ENCODE measurements around the gene CNIH1. TPM values are rescaled to one million over a fixed set of nuclear protein-coding genes. Genes with fewer than 3 reads are reported as not detected.
"Not testable (repeated sequence)": the region's sequence is repeated elsewhere in the genome, so short reads cannot be mapped to it uniquely, and the experiment has no call there.

CNIH1 gene
- total RNA-seq, 2 donors from 2014 or later = 128 to 142 TPM

- Histone ChIP-seq H3K36me3 (no peaks in the 10 kb centered on the region), H3K9me3 (peaks cover 4% of the 10 kb centered on the region), H3K27ac (no peak overlapping the region), H3K27me3 (replicated peaks; ENCODE audit: insufficient read depth) (no peaks in the 10 kb centered on the region), H3K4me3 (no peak overlapping the region), H3K4me1 (ENCODE audit: control insufficient read depth in 1 of 2, low read depth in 2 of 2) (peaks cover 0 to 30% of the 10 kb centered on the region in 2 donors)
- no peak for DNase-seq (ENCODE audit: low spot score)
- TF ChIP-seq CTCF (IDR thresholded peaks at IDR 0.05) = no peak
- no peak for ATAC-seq (ENCODE audit: insufficient number of reproducible peaks, low FRiP score, low read depth)
These were observed 26.1 kb upstream of the CNIH1 start for GRCh38 chr14:54467280-54467679.

GRCh38 chr14:54465654-54466053 lies 24.5 kb upstream of the CNIH1 start:
- Histone ChIP-seq H3K4me1 (ENCODE audit: control insufficient read depth in 1 of 2, low read depth in 2 of 2) (peaks cover 0 to 20% of the 10 kb centered on the region in 2 donors), H3K9me3 (peaks cover 4% of the 10 kb centered on the region), H3K36me3 (no peaks in the 10 kb centered on the region), H3K4me3 (no peak overlapping the region), H3K27ac (peak overlapping the region in 1 of 2 donors; percentile 32), H3K27me3 (replicated peaks; ENCODE audit: insufficient read depth) (no peaks in the 10 kb centered on the region)
- DNase-seq (ENCODE audit: low spot score) = no peak
- no peak for ATAC-seq (ENCODE audit: insufficient number of reproducible peaks, low FRiP score, low read depth)
- no peak for TF ChIP-seq CTCF (IDR thresholded peaks at IDR 0.05)

- Histone ChIP-seq H3K4me1 (ENCODE audit: control insufficient read depth in 1 of 2, low read depth in 2 of 2) (peaks cover 0 to 10% of the 10 kb centered on the region in 2 donors), H3K9me3 (no peaks in the 10 kb centered on the region), H3K27me3 (replicated peaks; ENCODE audit: insufficient read depth) (no peaks in the 10 kb centered on the region), H3K36me3 (no peaks in the 10 kb centered on the region), H3K27ac (no peak overlapping the region), H3K4me3 (no peak overlapping the region)
- DNase-seq (ENCODE audit: low spot score) = no peak
- TF ChIP-seq CTCF (IDR thresholded peaks at IDR 0.05) = no peak
- ATAC-seq (ENCODE audit: insufficient number of reproducible peaks, low FRiP score, low read depth) = no peak
These were observed 20.9 kb upstream of the CNIH1 start for GRCh38 chr14:54462048-54462447.

- no peak overlapping the region for H3K4me3 ChIP-seq
- H3K27ac ChIP-seq = no peak overlapping the region
- no peak for DNase-seq (ENCODE audit: low spot score)
- no peak for ATAC-seq (ENCODE audit: insufficient number of reproducible peaks, low FRiP score, low read depth)
- no peaks in the 10 kb centered on the region for H3K27me3 ChIP-seq (replicated peaks; ENCODE audit: insufficient read depth)
- no peaks in the 10 kb centered on the region for H3K36me3 ChIP-seq
- no peaks in the 10 kb centered on the region for H3K9me3 ChIP-seq
- H3K4me1 ChIP-seq (ENCODE audit: control insufficient read depth in 1 of 2, low read depth in 2 of 2) = no peaks in the 10 kb centered on the region
- no peak for TF ChIP-seq CTCF (IDR thresholded peaks at IDR 0.05)
These were observed 17.9 kb upstream of the CNIH1 start for GRCh38 chr14:54459106-54459505.

- H3K27me3 ChIP-seq (replicated peaks; ENCODE audit: insufficient read depth); ATAC-seq (ENCODE audit: insufficient number of reproducible peaks, low FRiP score, low read depth); DNase-seq (ENCODE audit: low spot score); H3K9me3 ChIP-seq; H3K36me3 ChIP-seq; H3K27ac ChIP-seq; H3K4me3 ChIP-seq; H3K4me1 ChIP-seq (ENCODE audit: control insufficient read depth in 1 of 2, low read depth in 2 of 2): not testable (repeated sequence)
These were observed 17.4 kb upstream of the CNIH1 start for GRCh38 chr14:54458536-54458935.

- no peak for DNase-seq (ENCODE audit: low spot score)
- H3K36me3 ChIP-seq = no peaks in the 10 kb centered on the region
- H3K4me1 ChIP-seq (ENCODE audit: control insufficient read depth in 1 of 2, low read depth in 2 of 2) = no peaks in the 10 kb centered on the region
- no peaks in the 10 kb centered on the region for H3K9me3 ChIP-seq
- H3K27me3 ChIP-seq (replicated peaks; ENCODE audit: insufficient read depth) = no peaks in the 10 kb centered on the region
- no peak for ATAC-seq (ENCODE audit: insufficient number of reproducible peaks, low FRiP score, low read depth)
- no peak overlapping the region for H3K4me3 ChIP-seq
- no peak for TF ChIP-seq CTCF (IDR thresholded peaks at IDR 0.05)
- H3K27ac ChIP-seq = no peak overlapping the region
These were observed 16.4 kb upstream of the CNIH1 start for GRCh38 chr14:54457609-54457996.

GRCh38 chr14:54456820-54457608 lies 15.8 kb upstream of the CNIH1 start:
- not testable (repeated sequence) for H3K4me1 ChIP-seq (ENCODE audit: control insufficient read depth in 1 of 2, low read depth in 2 of 2); DNase-seq (ENCODE audit: low spot score); H3K36me3 ChIP-seq; H3K27me3 ChIP-seq (replicated peaks; ENCODE audit: insufficient read depth); H3K4me3 ChIP-seq; ATAC-seq (ENCODE audit: insufficient number of reproducible peaks, low FRiP score, low read depth); H3K27ac ChIP-seq; H3K9me3 ChIP-seq
